Erythroblast (primary cell): ENCODE measurements around the gene PCDHGB5.

Source experiments
- GATA1 ChIP-seq: IDR thresholded peaks from 2 replicates; pipeline ENCODE4 v1.6.1; 2011; ENCODE audit warnings: low read depth, mild to moderate bottlenecking, control low read depth, low read length, moderate library complexity
- POLR2A ChIP-seq: IDR thresholded peaks from 2 replicates; pipeline ENCODE4 v1.6.1; 2011; ENCODE audit warnings: mild to moderate bottlenecking, low read length

DNA sequence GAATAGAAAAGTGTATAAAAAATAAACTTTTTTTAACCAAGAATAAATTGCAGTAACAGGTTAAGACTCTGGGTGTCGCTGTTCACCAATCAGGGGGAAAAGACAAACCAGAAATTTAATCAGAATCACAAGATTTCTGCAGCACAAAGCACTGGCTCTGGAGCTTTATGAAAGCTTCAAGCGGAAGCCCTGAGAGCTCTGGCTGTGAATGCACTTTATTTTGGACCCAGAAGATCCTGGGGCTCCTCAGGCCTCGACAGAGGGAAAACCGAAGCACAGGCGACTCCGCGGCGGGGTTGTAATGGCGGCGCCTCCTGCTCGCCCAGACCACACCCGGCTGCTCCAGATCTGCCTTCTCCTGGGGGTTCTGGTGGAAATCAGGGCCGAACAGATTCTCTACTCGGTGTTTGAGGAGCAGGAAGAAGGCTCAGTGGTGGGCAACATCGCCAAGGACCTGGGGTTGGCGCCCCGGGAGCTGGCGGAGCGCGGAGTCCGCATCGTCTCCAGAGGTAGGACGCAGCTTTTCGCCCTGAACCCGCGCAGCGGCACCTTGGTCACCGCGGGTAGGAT, 42.8 kb upstream of the PCDHGB5 start, which contains the start of gene PCDHGA4:
- no peak for TF ChIP-seq POLR2A
- TF ChIP-seq GATA1 = no peak
